DOHH2 (cell line): Measurements from ENCODE around the gene PCBP3.

Source experiments
- CTCF ChIP-seq: fragments of 200-600 bp; sonication (generic); IDR thresholded peaks from one replicate; pipeline ENCODE4 v1.5.1; 2014; ENCODE audit warnings: antibody characterized with exemption, mild to moderate bottlenecking, low read depth, low read length; ENCODE audit not compliant: poor library complexity, severe bottlenecking
- EZH2phosphoT487 ChIP-seq: fragments of 200-600 bp; sonication (generic); IDR thresholded peaks from 2 replicates; pipeline ENCODE4 v1.6.1; 2017; ENCODE audit warnings: borderline replicate concordance, mild to moderate bottlenecking, antibody characterized with exemption, low read length, moderate library complexity, mixed read lengths

- no peak for TF ChIP-seq CTCF
- no peak for TF ChIP-seq EZH2phosphoT487
Measured at GRCh38 chr21:45821998-45822397, 178.5 kb downstream of the PCBP3 start.
